Retinal pigment epithelial cell (primary cell): ENCODE data around the gene STIM2.
A peak's percentile ranks its signal among the peaks of the same experiment; 100 is the strongest.

Experiments used
- DNase-seq: peaks from one replicate; pipeline ENCODE4 v3.0.0-alpha.2; 2010; ENCODE audit warnings: low read depth
- H3K4me3 ChIP-seq: 2 replicates; pipeline ENCODE4 v1.5.1; 2011; ENCODE audit warnings: mild to moderate bottlenecking, low read length, control low read depth, moderate library complexity
- CTCF ChIP-seq: conservative IDR thresholded peaks from 2 replicates; pipeline ENCODE4 v1.5.1; 2011; ENCODE audit warnings: low read depth, low read length, control low read depth, inconsistent platforms

Gene STIM2

DNA sequence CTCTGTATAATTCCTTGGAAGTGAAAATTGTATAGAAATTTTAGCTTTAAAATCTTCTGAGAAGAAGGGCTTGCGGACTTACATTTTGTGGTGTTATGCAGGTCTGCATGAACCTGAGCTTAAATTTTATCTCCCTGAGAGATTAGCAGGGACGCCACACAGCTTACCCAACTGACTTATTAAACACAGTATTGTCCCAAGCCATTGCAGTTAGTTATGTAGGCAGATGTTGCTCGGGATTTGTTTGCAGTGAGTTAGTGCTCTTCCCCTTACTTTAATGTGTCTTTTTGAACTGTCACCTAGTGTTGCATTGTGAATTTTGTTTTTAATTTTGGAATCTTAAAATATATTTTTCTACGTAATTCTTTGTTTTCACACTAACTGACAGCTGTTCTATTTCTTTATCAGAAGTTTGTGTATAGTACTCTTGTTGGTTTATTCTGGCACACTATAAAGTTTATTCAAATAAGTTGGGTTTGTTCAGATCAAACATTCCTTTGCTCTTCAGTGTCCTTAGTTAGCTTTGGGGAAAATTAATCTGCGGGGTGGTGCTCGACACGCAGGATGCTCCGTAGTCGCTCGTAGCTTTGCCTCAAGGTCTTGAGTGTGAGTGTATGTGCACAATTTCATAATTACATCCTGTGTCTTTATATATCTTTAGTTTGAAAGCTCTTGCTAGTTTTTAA lies 145.4 kb downstream of the STIM2 start:
- H3K4me3 ChIP-seq: no peak overlapping the region
- no peak for DNase-seq
- TF ChIP-seq CTCF: no peak

GRCh38 chr4:27006646-27007045 lies 146.0 kb downstream of the STIM2 start:
- H3K4me3 ChIP-seq: no peak overlapping the region
- no peak for DNase-seq
- TF ChIP-seq CTCF: no peak

- no peak for DNase-seq
Measured at GRCh38 chr4:27007507-27007906, 146.9 kb downstream of the STIM2 start.

GRCh38 chr4:27008679-27009078 lies 148.0 kb downstream of the STIM2 start:
- DNase-seq: no peak
- no peak overlapping the region for H3K4me3 ChIP-seq
- TF ChIP-seq CTCF: no peak

More at GRCh38 chr4:27007507-27007906, 146.9 kb downstream of the STIM2 start:
- H3K4me3 ChIP-seq: no peak overlapping the region
- no peak for TF ChIP-seq CTCF

GRCh38 chr4:27009539-27009938 lies 148.9 kb downstream of the STIM2 start:
- no peak for DNase-seq
- no peak for TF ChIP-seq CTCF
- H3K4me3 ChIP-seq: no peak overlapping the region

DNA sequence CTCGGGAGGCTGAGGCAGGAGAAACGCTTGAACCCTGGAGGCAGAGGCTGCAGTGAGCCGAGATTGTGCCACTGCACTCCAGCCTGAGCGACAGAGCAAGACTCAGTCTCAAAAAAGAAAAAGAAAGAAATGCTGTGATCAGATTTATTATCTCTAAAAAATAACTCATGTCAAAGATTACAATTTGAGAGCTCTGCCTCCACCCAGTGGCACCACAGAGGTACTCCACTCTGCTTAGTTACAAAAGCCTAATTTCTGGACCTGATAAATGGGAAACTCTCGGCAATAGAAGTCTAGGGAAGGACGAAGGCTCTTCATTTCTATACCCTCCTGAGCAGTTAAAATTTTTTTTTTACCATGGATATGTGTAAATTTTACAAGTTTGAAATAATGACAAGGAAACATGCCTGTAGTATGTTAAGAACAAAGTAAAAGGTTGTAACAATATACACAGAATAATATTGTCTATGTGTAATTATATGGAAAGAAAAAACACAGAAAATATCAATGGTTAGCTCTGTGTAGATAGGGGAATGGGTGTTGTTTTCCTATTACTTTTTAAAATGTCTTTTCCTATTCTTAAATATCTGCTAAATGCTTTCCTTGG lies 149.8 kb downstream of the STIM2 start:
- peak; percentile 88 for TF ChIP-seq CTCF
- DNase-seq: no peak
- H3K4me3 ChIP-seq: no peak overlapping the region

GRCh38 chr4:27011401-27011800 lies 150.8 kb downstream of the STIM2 start:
- H3K4me3 ChIP-seq: no peak overlapping the region
- DNase-seq: no peak
- no peak for TF ChIP-seq CTCF
